ENCODE data around the gene ANKRD11.

The ANKRD11 gene

GRCh38 chr16:89320782-89321501, 169.4 kb downstream of the ANKRD11 start:
- Histone ChIP-seq H3K27me3 (ENCODE audit: control insufficient read depth, insufficient read depth, low read length) (no peaks in the 10 kb centered on the region), H2AFZ (no peak overlapping the region), H3K9me3 (ENCODE audit: control insufficient read depth, low read length) (no peaks in the 10 kb centered on the region), H3K79me2 (peaks cover 93% of the 10 kb centered on the region), H3K4me3 (ENCODE audit: low read depth, low read length) (no peak overlapping the region), H3K36me3 (ENCODE audit: control insufficient read depth, insufficient read depth, low read length) (no peaks in the 10 kb centered on the region), H3K27ac (no peak overlapping the region), H3K4me1 (peaks cover 14% of the 10 kb centered on the region), H3K9ac (no peak overlapping the region), H3K4me2 (ENCODE audit: low read length) (no peak overlapping the region)
- TF ChIP-seq CTCF (IDR thresholded peaks at IDR 0.05) = no peak

GRCh38 chr16:89319886-89320781, 170.2 kb downstream of the ANKRD11 start:
- Histone ChIP-seq H3K9me3 (ENCODE audit: control insufficient read depth, low read length) (no peaks in the 10 kb centered on the region), H3K9ac (no peak overlapping the region), H3K27me3 (ENCODE audit: control insufficient read depth, insufficient read depth, low read length) (no peaks in the 10 kb centered on the region), H3K4me1 (peaks cover 9% of the 10 kb centered on the region), H3K4me2 (ENCODE audit: low read length) (peak overlapping the region; percentile 43), H2AFZ (no peak overlapping the region), H3K79me2 (peaks cover 92% of the 10 kb centered on the region), H3K36me3 (ENCODE audit: control insufficient read depth, insufficient read depth, low read length) (no peaks in the 10 kb centered on the region), H3K27ac (no peak overlapping the region), H3K4me3 (ENCODE audit: low read depth, low read length) (no peak overlapping the region)
- TF ChIP-seq CTCF (IDR thresholded peaks at IDR 0.05) = no peak

GRCh38 chr16:89319631-89319885, 170.8 kb downstream of the ANKRD11 start:
- H3K9me3 ChIP-seq (ENCODE audit: control insufficient read depth, low read length) = no peaks in the 10 kb centered on the region
- H3K79me2 ChIP-seq = peaks cover 92% of the 10 kb centered on the region
- no peaks in the 10 kb centered on the region for H3K36me3 ChIP-seq (ENCODE audit: control insufficient read depth, insufficient read depth, low read length)
- H2AFZ ChIP-seq = no peak overlapping the region
- H3K4me2 ChIP-seq (ENCODE audit: low read length) = no peak overlapping the region
- no peak overlapping the region for H3K4me3 ChIP-seq (ENCODE audit: low read depth, low read length)
- no peak overlapping the region for H3K9ac ChIP-seq
- peaks cover 14% of the 10 kb centered on the region for H3K4me1 ChIP-seq
- no peak overlapping the region for H3K27ac ChIP-seq
- TF ChIP-seq CTCF (IDR thresholded peaks at IDR 0.05) = no peak
- H3K27me3 ChIP-seq (ENCODE audit: control insufficient read depth, insufficient read depth, low read length) = no peaks in the 10 kb centered on the region

- Histone ChIP-seq H3K4me2 (ENCODE audit: low read length) (no peak overlapping the region), H3K36me3 (ENCODE audit: control insufficient read depth, insufficient read depth, low read length) (no peaks in the 10 kb centered on the region), H3K79me2 (peaks cover 91% of the 10 kb centered on the region), H3K9me3 (ENCODE audit: control insufficient read depth, low read length) (no peaks in the 10 kb centered on the region), H3K27ac (no peak overlapping the region), H2AFZ (no peak overlapping the region), H3K4me3 (ENCODE audit: low read depth, low read length) (no peak overlapping the region), H3K4me1 (peaks cover 17% of the 10 kb centered on the region), H3K27me3 (ENCODE audit: control insufficient read depth, insufficient read depth, low read length) (no peaks in the 10 kb centered on the region), H3K9ac (no peak overlapping the region)
- no peak for TF ChIP-seq CTCF (IDR thresholded peaks at IDR 0.05)
These were observed 171.3 kb downstream of the ANKRD11 start for GRCh38 chr16:89318871-89319630.

Measured in parathyroid adenoma (tissue), 2 donors.